HEK293T (cell line): ENCODE measurements around the gene COTL1.

ENCODE experiments used
- ARNT ChIP-seq: fragments of 450-650 bp; IDR thresholded peaks from 2 replicates; pipeline ENCODE4 v1.6.1; 2017; ENCODE audit warnings: mild to moderate bottlenecking
- CTBP1 ChIP-seq: fragments of 450-650 bp; IDR thresholded peaks from 2 replicates; pipeline ENCODE4 v1.6.1; 2016; ENCODE audit warnings: borderline replicate concordance
- FOXA1 ChIP-seq: fragments of 450-650 bp; IDR thresholded peaks from 2 replicates; pipeline ENCODE4 v1.6.1; 2016; ENCODE audit warnings: mild to moderate bottlenecking
- FOXK2 ChIP-seq: fragments of 450-650 bp; IDR thresholded peaks from 2 replicates; pipeline ENCODE4 v1.6.1; 2016; ENCODE audit warnings: mild to moderate bottlenecking
- FOXM1 ChIP-seq: fragments of 450-650 bp; IDR thresholded peaks from 2 replicates; pipeline ENCODE4 v1.6.1; 2017; ENCODE audit warnings: mild to moderate bottlenecking, borderline replicate concordance
- HDGF ChIP-seq: fragments of 450-650 bp; IDR thresholded peaks from 2 replicates; pipeline ENCODE4 v1.6.1; 2017; ENCODE audit warnings: antibody characterized with exemption, borderline replicate concordance
- L3MBTL2 ChIP-seq: fragments of 450-650 bp; conservative IDR thresholded peaks from 2 replicates; pipeline ENCODE4 v1.6.1; 2016; ENCODE audit warnings: mild to moderate bottlenecking
- SP1 ChIP-seq: fragments of 450-650 bp; IDR thresholded peaks from 2 replicates; pipeline ENCODE4 v1.6.1; 2017
- ZNF384 ChIP-seq: fragments of 450-650 bp; IDR thresholded peaks from 2 replicates; pipeline ENCODE4 v1.6.1; 2016
- TF ChIP-seq, protein P1 (sequence below): fragments of 450-650 bp; IDR thresholded peaks from 2 replicates; pipeline ENCODE4 v1.6.1; 2016

DNA sequence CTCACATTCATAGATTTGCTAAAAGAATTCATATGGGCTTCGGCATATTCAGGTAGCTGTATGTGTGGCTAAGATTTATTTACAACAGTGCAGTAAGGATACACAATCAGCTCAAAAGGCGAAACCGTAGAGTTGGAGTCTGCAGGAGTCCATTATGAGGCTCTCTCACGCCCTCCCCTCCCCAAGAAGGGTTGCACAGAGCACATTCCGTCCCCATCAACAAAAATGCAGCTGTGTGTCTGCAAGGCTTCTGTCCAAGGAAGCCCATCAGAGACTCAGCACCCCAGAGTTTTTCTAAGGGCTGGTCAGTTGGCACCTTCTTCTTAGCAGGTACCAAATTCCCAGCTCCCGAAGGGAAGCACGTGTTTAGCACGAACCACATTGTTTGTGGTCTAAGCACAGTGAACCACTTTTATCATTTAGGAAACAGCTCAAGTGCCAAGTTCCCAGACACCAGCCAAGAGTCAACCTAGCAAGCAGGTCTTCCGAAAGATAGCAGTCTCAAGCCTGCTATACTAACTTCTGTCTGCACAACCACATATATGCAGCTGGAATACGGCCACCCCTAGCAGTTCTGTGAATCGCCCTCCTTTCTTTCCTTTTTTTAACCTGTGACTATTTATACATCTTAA, 84.9 kb downstream of the COTL1 start:
- no peak for TF ChIP-seq FOXM1
- no peak for TF ChIP-seq L3MBTL2
- TF ChIP-seq SP1, result no peak
- TF ChIP-seq, protein P1, sequence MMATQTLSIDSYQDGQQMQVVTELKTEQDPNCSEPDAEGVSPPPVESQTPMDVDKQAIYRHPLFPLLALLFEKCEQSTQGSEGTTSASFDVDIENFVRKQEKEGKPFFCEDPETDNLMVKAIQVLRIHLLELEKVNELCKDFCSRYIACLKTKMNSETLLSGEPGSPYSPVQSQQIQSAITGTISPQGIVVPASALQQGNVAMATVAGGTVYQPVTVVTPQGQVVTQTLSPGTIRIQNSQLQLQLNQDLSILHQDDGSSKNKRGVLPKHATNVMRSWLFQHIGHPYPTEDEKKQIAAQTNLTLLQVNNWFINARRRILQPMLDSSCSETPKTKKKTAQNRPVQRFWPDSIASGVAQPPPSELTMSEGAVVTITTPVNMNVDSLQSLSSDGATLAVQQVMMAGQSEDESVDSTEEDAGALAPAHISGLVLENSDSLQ, result no peak
- no peak for TF ChIP-seq FOXA1
- no peak for TF ChIP-seq FOXK2
- TF ChIP-seq ARNT, result no peak
- no peak for TF ChIP-seq CTBP1
- no peak for TF ChIP-seq ZNF384
- no peak for TF ChIP-seq HDGF
